Stimulated activated CD4-positive, alpha-beta T cell treated with anti-CD3 and anti-CD28 coated beads, TNF-alpha, amount 100 ng/mL, for 4 hours (primary cell): ENCODE results near the gene ANKRD11.

Experiments
- DNase-seq, 3 experiments: peaks; one replicate each; pipeline ENCODE4 v3.0.0-alpha.2; 2020; ENCODE audit warnings: low read depth in 3 of 3

ANKRD11 gene

DNA sequence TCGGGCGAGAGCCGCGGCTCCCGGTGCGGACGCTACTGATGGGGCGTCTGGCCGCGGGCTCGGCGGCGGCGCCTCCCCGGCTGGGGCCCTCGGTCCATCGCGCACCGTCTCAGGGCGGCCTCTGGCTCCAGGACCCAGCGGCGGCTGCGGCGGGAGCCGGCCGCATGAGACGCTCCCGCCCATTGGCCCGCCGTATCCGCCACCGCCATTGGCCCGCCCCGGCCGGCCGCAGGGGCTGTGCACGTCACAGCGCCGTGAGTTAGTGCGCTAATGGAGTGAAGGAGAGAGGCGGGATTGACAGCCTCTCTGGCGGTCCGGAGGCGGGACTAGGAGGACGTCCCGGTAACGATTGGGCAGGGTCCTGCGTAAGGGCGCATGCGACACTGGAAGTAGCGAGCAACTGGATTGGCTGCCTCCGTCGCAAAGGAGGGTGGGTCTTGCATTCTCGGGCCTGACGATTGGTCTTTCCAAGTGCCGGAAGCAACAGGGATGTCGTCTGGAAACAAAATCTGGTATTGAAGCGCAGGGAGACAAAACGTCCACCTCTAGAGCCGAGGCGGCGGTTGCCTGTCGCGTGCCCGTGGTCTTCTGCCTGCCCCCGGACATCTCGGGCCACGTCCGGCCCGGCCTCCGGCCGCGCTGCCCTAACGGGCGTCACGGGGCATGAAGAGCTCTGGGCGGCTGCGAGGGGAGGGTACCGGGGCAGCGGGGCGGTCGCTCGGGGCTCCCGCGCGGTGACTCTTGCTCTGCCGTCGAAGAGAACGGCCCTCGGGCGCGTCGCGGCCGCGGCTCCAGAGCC lies at the start of gene ANKRD11:
Gene ANKRD11, minus strand, starts transcription at position 123 of the 799 bp plus-strand sequence. CDS start 173,542 bp downstream, outside the sequence.
- peak; percentile 84 to 98 (median 95) for DNase-seq

DNA sequence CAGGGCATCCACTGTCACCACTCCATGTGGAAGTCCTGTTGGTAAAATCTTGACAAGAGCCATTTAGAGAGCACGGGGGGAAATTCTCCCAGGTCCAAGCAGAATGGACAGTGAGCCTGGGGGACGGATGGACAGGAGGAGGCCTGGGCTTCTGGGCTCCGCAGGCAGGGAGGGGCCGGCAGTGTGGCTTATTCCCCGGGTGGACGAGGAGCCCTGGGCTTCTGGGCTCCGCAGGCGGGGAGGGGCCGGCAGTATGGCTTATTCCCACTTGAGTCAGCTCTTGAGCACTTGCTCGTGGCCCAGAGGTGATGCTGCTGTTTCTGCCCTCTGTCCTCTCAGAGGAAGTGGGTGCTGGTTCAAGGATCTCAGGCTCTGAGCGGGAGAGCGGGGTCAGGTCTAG lies 47.9 kb upstream of the ANKRD11 start:
- no peak for DNase-seq

DNA sequence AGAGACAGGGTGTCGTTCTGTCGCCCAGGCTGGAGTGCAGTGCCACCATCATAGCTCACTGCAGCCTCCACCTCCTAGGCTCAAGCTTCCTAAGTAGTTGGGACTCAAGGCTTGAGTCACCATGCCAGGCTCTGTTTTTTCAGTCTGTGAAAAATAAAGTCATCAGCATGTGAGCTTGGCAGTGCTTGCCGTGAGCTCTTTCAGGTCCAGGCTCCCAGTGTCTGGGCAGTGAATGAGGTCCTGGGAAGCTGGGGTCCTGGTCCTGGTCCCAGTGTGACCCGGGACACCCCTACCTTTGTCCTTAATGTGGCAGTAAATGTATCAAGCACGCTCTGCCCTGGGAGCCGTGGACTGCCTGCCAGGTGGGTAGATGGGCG lies 47.2 kb upstream of the ANKRD11 start:
- no peak for DNase-seq

DNA sequence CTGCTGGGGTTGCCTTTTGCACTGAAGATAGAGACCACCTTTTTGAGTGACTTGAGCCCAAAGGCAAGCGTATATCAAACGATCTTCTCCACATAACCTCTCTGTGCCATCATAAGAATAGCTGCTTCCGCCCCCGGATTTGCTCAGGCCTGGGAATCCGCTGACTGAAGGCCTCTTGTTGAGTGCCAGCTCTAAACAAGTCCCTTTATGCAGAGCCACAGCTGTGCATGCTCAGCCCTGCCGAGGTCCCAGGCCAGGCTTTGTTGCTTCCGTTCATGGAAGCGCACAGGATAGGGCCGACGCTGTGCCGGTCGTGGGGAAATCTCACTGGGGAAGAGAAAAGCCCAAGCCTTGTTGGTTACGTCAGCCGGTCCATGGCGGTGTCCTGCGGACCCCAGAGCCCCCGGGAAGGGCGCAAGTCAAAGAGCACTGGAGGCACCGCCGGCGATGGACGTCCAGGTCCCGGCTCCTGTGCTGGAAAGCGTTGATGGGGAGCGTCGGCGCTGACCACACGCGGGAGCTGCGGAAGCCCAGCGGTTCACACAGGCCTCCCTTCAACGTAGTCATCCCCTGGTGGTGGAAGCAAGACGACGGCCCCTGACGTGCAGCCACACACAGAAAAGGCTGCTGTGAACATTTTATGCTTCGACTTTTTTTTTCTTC lies 46.7 kb upstream of the ANKRD11 start:
- DNase-seq, result no peak

DNA sequence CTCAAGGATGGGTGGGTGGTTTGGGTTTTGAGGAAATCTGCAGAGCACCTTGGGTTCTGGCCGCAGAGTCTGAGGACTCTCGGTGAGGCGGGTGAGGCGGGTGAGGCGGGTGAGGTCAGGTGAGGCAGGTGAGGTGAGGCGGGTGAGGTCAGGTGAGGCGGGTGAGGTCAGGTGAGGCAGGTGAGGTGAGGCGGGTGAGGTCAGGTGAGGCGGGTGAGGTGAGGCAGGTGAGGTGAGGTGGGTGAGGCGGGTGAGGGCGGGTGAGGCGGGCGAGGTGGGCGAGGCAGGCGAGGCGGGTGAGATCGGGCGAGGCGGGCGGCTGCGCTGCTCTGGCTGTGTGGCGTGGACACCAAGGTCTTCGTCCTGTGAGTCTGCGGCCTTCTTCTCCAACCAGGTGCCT lies 46.0 kb upstream of the ANKRD11 start:
- no peak for DNase-seq

DNA sequence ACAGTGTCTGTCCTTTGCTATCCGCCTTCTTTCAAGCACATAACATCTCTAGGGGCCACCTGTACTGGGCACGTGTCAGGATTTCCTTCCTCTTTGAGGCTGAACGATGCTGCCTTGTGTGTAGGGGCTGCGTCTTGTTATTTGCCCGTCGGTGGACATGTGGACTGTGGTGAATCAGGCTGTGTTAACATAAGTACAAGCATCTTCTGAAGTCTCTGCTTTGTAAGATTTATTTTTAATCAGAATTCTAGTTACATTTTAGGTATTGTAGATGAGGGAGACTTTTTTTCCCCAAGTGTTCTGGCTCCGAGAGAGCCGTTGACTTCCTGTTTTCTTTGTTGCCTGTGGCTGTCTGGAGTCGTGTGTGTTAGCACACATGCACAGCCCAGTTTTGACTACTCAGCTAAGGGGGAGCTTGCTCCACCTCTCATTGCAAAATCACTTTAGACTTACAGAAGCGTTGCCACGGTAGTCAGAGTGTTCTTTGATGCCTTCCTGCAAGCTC lies 43.9 kb upstream of the ANKRD11 start:
- DNase-seq, result no peak

DNA sequence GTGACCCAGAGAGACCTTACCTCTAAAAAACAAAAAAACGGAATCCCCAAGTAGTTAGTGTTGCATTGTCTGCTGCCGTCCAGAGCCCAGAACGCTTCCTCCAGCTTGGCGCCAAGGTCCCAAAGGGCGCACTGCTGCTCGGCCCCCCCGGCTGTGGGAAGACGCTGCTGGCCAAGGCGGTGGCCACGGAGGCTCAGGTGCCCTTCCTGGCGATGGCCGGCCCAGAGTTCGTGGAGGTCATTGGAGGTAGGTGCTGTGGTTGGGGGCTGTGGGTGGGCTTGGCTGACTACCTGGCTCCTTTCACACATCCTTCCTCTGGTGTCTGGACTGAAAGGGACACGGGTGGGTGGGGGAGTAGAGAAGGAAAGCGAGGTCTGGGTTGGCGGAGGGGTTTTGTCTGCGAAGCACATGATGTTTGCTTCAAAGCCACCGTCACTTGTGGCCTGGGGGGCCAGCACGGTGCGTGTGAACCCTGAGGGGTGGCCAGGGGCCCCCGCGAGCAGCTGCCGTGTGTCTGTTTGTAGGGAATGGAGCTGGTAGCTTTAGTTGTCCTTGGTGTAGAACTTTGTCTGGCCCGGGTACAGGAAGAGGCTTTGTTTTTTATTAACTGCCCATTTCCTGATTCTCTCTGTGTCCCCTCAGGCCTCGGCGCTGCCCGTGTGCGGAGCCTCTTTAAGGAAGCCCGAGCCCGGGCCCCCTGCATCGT lies 41.6 kb upstream of the ANKRD11 start:
- DNase-seq, result no peak

DNA sequence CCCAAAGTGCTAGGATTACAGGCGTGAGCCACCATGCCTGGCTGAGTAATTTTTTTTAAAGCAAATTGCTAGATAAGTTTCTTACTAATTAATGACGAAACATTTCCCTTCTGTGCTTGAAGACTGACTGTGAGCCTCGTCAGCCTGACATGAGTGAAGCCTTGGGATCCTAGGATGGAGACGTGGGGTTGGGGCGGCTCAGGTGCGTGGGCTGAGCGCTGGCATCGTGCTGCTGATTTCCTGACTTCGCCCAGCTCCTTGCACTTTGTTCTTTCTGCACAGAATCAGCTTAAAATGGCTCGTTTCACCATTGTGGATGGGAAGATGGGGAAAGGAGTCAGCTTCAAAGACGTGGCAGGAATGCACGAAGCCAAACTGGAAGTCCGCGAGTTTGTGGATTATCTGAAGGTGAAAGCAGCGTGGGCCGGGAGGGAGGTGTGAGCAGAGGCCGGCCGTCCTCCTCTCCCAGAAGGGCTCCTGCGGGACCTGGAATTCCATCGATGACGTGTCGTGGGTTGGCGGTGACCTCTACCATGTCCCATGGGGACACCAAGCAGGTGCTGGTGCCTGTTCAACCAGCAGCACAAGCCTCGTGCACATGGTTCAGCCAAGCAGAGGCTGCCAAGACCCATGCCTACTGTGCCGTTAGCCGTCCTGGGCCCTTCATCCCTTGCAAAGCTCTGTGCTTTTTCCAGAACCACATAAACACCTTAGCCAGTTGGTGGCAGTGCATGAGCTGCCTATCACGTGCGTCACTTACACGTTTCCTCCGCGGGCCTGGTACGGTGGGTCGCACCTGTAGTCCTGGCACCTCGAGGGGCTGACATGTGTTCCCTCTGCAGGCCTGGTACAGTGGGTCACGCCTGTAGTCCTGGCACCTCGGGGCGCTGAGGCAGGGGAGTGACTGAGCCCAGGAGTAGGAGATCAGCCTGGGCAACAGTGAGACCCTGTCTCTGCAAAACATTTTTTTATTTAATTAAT lies 40.3 kb upstream of the ANKRD11 start:
- DNase-seq, result no peak

DNA sequence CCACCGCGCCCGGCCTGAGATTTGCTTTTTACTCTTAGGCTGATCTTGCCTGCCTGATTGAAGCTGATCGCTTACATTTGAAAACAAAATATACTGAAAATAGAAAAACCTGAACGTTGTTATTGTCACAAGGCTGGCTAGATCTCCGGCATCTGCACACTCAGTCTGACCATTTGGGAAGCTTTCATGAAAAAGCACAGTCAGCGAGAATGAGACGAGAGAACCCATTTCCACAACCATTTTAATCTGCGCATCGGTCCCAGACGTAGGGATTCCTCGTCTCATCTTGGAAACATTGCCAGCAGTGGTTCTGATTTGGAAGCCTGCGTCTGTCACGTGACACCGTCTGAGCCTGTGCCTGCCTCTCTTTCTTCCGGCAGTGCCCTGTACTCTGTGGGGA lies 38.7 kb upstream of the ANKRD11 start:
- DNase-seq, result no peak

DNA sequence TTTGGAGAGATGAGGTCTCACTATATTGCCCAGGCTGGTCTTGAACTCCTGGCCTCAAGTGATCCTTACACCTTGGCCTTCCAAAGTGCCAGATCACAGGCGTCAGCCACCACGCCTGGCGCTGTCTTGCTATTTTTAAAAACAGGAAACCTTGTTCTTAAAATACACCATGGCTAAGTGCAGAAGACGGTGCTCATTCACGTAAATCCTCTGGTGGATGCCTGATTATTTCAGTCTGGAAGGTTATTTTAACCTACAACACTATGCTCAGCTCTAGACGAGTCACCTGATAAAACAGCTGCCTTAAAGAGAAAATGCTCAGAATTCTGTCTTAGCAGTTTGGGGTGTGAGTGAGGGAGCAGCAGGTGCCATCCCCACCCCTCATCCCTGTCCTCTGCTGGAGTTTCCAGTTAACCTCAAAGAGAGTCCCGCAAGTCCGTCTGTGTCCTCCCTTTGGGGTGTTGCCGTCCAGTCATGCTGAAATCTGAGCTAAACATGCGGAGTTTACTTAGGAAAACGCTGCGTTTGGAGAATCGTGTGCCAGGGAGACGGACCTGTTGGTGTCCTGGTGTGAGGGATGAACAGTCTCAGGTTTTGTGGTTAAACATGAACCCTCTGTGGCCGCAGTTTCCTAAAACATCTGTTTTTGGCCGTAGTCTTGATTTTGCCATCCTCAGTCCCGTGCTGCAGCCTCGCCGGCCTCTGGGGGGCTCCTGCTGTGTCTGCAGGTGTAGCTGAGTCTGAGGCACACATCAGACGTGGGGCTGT lies 35.0 kb upstream of the ANKRD11 start:
- no peak for DNase-seq

DNA sequence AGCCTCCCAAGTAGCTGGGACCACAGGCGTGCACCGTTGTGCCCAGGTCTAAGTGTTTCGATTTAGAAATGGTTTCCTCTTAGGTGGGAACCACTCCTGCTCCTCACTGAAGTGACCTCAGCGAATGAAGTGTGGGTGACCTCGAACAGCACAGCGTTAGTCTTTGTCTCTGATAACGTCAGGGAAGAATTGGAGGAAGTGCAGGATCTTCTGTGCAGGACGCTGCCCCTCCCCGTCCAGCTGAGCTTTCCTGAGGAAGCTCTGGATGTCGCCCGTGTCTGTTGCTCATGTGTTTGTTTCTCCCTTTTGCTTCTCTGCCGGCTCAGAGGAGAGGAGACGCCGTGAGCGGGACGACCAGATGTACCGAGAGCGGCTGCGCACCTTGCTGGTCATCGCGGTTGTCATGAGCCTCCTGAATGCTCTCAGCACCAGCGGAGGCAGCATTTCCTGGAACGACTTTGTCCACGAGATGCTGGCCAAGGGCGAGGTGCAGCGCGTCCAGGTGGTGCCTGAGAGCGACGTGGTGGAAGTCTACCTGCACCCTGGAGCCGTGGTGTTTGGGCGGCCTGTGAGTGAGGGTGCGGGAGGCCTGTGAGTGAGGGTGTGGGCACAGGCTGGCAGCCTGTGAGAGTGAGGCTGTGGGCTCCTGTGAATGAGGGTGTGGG lies 33.5 kb upstream of the ANKRD11 start:
- DNase-seq, result no peak

DNA sequence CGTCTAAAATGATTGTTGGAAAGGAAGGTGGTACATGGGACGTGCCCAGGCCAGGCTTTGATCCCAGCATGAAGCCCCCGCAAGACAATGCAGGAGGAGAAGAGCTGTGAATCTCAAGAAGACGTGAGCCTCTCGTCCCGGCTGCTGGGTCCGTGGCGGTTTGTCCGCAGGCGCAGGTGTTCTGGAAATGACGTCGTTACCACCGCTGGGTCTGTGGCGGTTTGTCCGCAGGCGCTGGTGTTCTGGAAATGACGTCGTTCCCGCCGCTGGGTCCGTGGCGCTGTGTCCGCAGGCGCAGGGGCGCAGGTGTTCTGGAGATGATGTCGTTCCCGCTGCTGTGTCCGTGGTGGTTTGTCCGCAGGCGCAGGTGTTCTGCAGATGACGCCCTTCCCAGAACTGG lies 31.9 kb upstream of the ANKRD11 start:
- DNase-seq, result no peak

DNA sequence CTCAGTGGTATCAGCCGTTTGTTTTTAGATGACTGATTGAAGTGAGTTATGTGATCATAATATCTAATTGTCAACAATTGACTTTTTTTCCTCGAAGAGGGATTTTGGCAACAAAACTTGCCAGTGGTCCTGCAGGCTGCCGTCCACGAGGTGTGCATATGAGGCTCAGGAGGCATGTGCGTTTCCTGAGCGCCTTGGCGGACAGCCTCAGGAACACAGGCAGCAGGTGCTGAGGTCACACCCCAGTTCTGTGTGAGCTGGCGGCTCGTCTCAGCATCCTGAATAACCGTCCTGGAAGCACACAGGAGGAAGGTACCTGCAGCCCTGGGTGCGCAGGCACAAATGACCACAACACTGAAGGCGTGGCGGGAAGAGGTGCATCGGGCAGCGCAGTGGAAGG lies 29.5 kb upstream of the ANKRD11 start:
- DNase-seq, result no peak

DNA sequence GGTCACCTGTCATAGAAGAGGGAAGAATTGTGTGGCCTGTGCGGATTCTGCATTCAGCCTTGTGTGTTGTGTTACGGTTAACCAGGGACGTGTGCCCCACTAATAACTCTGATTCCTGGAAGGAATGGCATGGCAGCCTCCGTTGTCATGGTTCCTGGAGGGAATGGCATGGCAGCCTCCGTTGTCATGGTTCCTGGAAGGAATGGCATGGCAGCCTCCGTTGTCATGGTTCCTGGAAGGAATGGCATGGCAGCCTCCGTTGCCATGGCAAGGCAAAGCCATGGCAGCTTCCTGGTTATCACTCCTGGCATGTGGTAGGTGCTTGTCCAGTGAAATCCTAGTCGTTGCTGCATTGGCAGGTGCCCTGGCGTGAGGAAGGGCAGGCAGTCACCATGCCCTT lies 26.8 kb upstream of the ANKRD11 start:
- no peak for DNase-seq

DNA sequence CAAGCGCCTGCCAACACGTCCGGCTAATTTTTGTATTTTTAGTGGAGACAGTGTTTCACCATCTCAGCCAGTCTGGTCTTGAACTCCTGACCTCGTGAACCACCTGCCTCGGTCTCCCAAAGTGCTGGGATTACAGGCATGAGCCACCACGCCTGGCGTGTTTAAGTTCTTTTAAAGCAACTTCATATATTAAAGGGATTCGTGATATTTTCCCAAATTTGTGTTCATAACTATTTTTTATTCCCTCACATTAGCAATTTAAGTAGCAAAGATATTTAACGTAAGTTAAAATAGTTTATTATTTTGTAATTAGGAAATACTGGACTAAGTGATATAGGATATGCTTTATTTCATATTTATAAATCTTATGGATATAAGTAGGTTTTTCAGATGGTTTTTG lies 22.1 kb upstream of the ANKRD11 start:
- no peak for DNase-seq

DNA sequence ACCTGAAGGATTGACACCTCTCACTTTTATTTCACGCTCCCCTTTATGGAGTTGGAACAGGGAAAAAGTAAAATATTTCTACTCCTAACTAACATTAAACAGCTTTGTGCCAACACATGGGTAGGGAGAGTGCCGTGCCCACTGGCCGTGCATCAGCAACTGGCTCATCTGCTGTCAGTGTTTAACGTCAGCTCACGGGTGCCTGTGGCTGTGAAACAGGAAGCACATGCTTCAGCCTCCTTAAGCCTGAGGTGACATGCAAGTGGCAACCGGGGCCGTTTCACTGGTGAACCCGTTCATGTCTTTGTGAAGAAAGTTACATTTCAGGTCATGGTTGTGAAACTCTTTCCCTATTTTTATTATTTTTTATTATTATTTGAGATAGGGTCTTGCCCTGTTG lies 21.0 kb upstream of the ANKRD11 start:
- no peak for DNase-seq

DNA sequence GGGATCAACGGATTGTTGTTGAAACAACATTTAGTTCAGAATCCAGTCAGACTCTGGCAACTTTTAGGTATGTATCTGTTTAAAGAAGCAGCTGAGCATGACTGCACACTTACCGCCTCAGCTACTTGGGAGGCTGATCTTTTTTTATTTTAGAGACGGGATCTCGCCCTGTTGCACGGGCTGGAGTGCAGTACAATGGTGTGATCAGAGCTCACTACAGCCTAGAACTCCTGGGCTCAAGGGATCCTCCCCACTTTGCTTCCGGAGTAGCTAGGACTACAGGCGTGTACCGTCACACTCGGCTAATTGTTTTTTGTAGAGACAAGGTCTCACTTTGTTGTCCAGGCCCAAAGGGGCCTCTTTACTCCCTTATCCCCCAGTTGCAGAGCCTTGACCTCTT lies 20.2 kb upstream of the ANKRD11 start:
- DNase-seq, result no peak

DNA sequence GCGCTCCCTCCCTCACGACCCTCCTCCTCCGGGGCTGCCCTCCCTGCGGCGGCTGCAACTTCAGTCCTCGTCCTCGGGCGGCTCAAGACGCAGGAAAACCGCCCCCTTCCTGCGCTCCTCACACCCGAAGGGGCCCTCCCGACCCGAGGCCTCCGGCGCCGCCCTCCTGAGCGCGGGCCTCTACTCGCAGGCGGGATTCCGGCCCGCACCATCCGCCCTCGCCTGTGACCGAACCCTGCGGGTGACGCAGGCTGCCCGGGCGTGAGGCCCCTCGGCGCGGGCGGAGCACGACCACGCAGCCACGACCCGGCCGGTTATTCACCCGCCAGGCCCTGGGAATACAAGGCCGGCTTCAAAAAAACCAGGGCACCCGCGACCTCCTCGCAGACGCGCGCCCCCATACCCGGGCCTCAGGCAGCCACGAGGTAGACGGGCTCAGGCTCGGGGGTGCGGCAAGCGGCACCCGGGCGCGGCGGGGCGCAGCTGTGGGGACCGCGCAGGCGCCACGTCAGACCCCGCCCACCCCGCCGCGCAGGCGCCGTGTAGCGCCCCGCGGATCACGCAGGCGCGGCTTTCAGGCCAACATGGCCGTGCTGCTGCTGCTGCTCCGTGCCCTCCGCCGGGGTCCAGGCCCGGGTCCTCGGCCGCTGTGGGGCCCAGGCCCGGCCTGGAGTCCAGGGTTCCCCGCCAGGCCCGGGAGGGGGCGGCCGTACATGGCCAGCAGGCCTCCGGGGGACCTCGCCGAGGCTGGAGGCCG lies 17.7 kb upstream of the ANKRD11 start, which contains the start of gene SPG7:
Gene SPG7, plus strand, starts transcription at position 570 of the 757 bp plus-strand sequence. Its CDS starts 15 bp downstream, at position 585.
- peak; percentile 83 to 90 (median 86) for DNase-seq

DNA sequence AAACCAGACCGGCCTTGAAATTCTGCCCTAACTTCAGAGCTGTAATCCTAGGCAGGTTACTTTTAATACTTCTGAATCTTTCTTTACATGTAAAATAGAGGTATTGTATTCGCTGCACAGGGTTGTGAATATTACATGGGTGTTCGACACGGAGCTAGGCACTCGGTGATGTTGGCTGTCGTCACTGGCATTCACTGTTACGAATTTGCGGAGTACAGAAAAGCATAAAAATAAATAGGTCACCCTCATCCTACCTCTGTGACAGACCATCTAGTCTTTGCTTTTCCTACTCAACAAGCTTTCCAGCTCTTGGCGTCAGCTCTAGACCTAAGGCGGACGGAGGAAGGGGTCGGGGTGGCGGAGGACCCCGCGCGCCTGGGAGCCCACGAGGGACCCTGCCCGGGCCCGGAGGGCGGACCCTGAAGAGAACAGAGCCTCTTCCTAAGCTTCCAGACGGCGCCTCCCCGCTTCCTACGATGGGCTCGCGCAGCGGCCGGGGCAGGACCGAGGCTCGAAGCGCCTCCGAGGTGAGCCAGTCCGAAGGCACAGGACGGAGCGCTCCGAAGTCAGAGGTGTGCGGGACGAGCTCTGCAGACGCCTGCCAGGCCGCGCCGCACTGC lies 17.0 kb upstream of the ANKRD11 start:
- peak in 1 of 3 experiments; percentile 16 for DNase-seq
